HG02763 (cell line): ENCODE data around the gene KLHL12.
"Not testable (repeated sequence)": the region's sequence is repeated elsewhere in the genome, so short reads cannot be mapped to it uniquely, and the experiment has no call there.

Experiments
- ATAC-seq: cut with Tn5 transposase; IDR thresholded peaks from one replicate; pipeline ENCODE4 v1.9.1; 2021; ENCODE audit warnings: mild to moderate bottlenecking, moderate library complexity; ENCODE audit not compliant: unreplicated experiment

Gene KLHL12

DNA sequence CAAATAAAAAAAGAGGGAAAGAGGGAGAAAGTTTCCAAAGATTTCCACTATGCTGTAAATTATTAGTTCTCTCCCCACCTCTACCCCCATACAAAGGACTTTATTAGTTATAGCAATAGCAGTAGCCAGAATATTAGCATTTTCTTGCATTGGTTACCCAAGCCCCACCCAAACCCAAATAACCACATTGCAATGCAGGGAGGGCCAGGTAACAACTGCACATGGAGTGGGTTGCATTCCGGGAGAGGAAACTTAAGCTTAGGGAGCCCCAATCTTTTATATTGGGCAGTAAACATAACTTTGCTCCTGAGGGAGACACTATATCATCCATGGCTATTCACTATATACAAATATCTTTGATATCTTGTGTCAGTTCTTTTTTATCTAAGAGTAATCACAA lies 25.1 kb upstream of the KLHL12 start:
- no peak for ATAC-seq

DNA sequence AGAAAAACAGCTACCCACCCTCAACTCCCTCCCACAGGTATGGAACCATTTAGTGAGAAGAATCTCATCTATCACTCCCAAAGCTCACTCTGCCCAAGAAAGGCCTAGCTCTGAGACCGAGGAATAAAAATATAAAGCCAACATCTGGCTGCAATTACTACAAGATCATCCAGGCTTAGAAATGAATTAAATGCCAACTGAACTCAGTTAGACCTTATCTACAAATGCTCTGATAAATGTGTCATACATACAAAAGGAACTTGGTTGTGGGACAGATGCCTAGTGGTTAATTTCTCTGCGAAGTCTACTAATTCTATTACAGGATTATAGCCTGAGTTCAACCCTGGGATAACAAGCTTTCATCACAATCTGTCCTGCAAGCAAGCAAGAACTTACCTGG lies 24.4 kb upstream of the KLHL12 start:
- no peak for ATAC-seq

DNA sequence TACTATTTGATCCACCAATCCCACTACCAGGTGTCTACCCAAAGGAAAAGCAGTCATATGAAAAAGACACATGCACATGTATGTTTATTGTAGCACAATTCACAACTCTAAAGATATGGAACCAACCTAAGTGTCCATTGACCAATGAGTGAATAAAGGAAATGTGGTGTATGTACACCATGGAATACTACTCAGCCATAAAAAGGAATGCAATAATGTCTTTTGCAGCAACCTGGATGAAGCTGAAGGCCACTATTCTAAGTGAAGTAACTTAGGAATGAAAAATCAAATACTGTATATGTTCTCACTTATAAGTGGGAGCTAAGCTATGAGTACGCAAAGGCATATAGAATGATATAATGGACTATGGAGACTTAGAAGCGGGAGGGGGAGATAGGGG lies 18.4 kb upstream of the KLHL12 start:
- ATAC-seq, result no peak

DNA sequence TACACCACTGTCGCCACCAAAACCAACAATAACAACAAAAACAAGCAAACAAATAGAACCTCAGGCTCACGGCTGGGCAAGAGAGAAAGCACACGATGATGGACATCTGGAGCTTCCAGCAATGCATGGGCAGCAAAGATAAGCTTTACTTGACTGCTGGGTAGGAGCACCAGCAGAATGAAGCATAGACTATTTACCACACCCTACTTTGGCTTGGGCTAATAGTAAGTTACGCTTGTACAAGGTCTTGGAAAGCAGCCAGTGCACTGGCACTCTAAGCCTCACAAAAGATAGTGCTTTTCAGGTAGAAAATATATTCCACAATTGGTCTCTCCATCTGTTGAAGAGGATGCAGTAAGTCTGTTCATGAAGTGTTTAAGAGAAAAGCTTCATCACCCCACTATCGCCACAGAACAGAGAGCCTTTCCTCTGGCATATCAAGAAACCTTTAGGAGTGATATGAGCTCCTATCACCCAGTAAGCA lies 17.4 kb upstream of the KLHL12 start:
- no peak for ATAC-seq

DNA sequence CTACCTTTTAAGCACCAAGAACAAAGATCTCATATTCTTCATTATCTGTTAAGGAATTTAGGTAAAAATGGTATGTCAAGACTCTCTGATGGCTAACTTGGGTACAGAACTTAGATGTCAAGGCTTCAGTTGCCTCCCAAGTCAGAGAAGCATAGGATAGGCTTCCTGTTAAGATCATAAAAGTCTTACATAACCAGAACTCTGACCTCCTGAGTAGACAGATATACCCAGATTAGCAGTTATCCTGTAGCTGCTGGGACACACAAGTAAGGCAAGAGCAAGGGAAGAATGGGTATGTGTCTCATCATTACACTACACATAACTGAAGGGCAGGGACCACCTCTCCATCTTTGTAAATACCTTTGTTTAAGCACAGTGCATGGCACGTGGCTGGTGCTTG lies 15.4 kb upstream of the KLHL12 start:
- no peak for ATAC-seq

DNA sequence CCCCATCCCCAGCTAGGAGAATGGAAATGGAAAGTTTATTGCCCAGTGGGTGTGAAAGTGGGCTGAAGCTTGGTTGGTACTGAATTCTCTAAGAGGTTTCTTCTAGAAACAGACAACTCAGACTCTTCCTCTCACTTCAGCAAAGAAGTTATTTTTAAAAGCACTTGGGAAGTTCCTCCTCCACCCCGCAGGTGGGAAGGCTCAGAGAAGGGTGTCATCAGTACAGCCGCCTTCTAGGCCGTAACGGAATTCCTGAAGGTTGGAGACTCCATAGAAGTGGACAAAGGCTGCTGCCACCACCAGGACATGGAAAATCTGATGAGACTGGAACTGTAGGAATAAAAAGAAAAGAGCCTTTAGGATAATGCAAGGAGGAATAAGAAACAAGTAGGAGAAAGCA lies 14.3 kb upstream of the KLHL12 start:
- no peak for ATAC-seq

DNA sequence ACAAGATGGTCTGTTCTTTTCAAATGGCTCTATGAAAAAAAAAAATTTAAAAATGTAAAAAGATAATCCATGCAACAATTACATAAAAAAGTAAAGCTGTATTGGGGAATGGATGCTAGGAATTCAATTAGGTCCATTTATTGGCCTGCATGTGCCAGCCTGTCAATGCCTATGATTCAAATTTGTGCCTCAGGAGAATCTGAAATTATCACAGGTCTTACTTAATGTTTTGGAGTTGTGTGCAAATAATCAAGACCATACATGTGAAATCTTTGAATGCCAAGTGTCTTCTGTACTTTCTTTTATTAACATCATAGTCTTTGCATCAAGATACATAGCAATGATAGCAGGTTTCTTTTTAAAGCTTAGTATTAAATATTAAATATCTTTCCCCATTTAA lies 13.5 kb upstream of the KLHL12 start:
- ATAC-seq, result no peak

DNA sequence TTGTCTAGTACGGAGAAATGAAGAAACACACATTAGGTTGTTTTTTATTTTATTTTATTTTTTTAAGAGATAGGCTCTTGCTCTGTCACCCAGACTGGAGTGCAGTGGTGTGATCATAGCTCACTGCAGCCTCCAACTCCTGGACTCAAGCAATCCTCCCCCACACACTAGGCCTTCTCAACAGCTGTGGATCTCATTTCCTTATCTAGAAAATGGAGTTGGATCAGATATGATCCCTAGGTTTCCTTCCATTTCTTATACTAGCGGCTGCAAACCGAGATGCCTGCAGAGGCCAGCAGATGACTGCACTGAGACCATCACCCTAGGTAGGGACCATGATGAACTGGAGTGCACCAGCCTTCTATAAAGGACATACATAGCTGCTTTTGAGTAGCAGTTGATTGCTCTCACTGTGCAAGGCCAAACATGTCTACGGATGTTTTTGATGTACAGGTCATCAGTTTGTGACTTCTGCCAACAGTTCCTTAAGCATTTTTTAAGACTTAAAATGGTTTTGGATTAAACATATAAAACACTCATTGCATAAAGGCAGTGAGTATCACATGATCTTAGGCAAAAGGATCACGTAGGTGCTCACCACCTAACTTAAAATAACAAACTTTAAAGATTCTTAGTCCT lies 11.4 kb upstream of the KLHL12 start:
- ATAC-seq, result no peak

DNA sequence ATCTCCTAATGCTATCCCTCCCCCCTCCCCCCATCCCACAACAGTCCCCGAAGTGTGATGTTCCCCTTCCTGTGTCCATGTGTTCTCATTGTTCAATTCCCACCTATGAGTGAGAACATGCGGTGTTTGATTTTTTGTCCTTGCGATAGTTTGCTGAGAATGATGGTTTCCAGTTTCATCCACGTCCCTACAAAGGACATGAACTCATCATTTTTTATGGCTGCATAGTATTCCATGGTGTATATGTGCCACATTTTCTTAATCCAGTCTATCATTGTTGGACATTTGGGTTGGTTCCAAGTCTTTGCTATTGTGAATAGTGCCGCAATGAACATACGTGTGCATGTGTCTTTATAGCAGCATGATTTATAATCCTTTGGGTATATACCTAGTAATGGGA lies 9.4 kb upstream of the KLHL12 start:
- ATAC-seq, result not testable (repeated sequence)

DNA sequence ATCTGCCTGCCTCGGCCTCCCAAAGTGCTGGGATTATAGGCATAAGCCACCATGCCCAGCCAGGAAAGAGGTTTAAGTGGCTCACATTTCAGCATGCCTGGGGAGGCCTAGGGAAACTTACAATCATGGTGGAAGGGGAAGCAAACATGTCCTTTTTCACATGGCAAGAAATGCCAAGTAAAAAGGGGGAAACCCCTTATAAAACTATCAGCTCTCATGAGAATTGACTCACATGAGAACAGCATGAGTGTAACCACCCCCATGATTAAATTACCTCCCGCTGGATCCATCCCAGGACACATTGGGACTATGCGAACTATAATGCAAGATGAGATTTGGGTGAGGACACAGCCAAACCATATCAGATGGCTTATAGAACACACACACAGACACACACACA lies 8.8 kb upstream of the KLHL12 start:
- ATAC-seq, result no peak

DNA sequence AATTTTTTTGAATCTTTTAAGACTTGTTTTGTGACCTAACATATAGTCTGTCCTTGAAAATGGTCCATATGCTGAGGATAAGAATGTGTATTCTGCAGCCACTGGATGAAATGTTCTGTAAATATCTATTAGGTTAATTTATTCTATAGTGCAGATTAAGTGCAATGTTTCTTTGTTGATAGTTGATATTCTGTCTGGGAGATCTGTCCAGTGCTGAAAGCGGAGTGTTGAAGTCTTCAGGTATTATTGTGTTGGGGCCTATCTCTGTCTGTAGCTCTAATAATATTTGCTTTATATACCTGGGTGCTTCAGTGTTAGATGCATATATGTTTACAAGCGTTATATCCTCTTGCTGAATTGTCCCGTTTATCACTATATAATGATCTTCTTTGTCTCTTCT lies 7.7 kb upstream of the KLHL12 start:
- ATAC-seq, result no peak

DNA sequence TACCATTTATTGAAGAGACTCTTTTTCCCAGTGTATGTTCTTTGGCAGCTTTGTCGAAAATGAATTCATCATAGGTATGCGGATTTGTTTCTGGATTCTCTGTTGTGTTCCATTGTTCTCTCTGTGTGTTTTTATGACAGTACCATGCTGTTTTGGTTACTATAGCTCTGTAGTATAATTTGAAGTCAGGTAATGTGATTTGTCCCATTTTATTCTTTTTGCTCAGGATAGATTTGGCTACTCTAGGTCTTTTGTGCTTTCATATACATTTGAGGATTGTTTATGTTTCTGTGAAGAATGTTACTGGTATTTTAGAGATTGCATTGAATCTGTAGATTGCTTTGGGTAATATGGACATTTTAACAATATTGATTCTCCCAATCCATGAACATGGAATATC lies 5.4 kb upstream of the KLHL12 start:
- no peak for ATAC-seq

DNA sequence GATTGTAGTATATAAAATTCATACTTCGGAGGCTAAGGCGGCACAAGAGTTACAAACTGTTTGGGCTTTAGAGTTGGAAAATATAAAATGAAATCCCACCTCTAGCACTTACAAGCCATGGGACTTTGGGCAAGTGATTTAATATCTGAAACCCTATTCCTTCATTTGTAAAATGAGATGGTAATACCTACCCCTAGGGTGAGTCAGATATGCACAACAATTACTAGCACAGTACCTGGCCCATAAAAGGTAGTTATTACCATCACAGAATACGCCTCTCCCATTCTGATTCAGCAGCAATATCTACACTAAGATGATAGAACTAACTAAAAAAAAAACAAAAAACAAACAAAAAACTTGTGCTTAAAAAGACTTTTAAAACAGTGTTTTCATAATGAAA lies 3.5 kb downstream of the KLHL12 start:
- ATAC-seq, result no peak

DNA sequence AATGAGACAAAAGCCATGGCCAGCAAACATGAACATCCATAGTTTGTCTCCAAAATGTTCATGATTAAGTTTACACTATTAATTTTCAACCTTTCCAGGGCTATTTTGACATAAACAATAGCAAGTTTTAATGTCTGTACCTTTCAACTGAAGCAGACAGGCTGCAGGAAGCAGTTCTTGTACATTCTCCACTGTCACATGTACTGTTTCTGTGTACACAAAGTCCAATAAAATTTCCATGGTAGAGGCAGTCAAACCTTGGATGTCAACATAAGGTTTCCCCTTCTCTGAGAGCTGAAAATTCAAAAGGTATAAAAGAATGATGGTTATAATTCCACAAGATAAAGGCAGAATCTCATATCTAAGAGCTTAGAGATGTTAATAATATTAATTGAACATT lies 7.4 kb downstream of the KLHL12 start:
- ATAC-seq, result no peak

DNA sequence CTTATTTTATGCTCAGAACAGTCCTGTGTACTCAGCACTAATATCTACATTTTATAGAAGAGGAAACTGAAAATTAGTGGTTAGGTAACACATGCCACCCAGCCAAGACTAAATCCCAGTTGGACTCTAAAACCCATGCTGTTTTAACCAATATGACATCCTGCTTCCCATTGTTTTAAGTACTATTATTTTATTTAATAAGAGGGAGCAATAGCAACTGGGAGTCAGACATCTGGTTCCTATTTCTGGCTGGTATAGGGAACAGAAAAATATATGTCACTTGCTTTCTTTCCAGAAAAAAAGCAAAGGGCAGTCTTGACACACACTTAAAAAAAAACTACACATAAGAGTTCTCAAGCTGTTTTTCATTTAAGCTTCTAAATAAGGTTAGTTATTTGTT lies 11.9 kb downstream of the KLHL12 start:
- ATAC-seq, result no peak

DNA sequence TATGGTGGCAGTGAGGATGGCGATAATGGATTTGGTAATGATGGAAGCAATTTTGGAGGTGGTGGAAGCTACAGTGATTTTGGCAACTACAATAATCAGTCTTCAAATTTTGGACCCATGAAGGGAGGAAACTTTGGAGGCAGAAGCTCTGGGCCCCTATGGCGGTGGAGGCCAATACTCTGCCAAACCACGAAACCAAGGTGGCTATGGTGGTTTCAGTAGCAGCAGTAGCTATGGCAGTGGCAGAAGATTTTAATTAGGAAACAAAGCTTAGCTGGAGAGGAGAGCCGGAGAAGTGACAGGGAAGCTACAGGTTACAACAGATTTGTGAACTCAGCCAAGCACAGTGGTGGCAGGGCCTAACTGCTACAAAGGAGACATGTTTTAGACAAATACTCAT lies 14.6 kb downstream of the KLHL12 start:
- ATAC-seq, result not testable (repeated sequence)

DNA sequence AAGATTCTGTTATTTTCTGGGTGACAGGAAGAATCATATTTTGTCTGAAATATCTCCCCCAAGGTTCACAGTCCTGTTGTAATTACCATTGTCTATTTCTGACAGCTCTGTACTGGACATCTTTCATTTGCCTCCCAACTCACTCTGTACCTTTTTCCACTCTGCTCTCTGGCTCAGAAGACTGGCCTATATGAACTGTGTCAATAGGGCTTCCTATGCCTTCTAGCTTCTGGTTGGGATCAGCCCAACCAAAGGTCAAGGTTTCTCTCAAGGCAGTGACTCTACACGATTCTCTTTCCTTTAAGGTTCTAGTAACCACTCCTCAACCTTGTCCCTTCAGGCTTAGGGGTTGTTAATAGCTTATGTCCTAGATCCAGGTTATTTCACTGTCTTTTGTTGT lies 17.5 kb downstream of the KLHL12 start:
- no peak for ATAC-seq

DNA sequence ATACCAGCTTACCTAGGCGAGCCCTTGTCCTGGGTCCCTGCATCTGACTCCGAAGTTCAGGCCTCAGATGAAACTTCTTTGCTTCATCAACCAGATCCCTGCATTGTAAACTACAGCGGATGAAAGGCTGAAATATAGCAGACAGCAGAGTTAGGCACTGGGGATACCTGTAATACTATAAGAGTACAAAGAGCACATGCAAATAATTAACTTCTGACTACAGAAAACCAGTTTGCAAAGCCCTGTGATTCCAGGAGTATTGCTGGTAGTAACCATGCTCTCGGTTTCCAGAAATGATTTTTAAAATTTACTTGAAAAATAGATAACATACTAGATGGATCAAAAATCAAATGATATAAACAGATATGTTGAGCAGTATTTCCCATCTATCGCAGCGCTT lies 18.0 kb downstream of the KLHL12 start:
- ATAC-seq, result no peak

DNA sequence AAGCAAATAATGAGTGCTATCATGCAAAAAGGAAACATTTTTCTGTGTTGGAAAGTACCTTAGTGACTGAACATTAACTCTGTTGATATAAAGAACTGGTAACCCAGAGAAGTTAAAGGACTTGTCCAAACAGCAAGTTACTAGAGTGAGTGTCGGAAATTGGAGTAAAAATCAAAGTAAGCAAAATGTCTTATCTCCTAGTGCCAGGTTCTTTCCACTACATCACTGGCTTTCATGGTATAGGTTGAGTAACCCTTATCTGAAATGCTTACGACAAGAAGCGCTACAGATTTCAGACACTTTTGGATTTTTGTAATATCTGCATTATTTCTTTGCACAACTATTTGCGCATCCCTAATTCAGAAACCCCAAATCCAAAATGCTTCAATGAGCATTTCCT lies 21.7 kb downstream of the KLHL12 start:
- ATAC-seq, result no peak

DNA sequence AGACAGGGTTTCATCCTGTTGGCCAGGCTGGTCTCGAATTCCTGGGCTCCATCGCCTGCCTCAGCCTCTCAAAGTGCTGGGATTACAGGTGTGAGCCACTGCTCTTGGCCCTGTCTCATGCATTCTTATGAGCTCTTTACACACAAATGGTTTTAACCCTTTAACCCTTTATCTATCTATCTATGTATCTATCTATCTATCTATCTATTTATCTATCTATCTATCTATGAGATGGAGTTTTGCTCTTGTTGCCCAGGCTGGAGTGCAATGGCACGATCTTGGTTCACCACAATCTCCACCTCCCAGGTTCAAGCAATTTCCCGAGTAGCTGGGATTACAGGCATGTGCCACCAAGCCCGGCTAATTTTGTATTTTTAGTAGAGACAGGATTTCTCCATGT lies 23.2 kb downstream of the KLHL12 start:
- ATAC-seq, result not testable (repeated sequence)

DNA sequence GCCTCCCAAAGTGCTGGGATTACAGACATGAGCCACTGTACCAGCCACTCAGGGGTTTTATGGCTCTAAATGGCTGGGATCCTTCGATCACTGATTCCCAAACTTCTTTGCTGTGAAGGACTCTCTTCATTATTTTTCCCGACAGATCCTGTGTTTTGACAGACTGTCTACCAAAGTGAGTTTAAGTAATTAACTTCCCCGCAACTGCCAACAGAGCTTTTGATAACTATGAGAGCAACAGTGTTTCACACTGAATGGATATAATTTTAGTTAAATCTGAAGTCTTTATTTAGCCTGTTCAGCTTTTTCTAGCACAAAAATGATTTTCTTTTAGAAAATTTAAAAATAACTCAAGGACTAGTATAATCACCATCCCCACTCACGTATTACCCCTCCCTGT lies 25.5 kb downstream of the KLHL12 start:
- no peak for ATAC-seq

DNA sequence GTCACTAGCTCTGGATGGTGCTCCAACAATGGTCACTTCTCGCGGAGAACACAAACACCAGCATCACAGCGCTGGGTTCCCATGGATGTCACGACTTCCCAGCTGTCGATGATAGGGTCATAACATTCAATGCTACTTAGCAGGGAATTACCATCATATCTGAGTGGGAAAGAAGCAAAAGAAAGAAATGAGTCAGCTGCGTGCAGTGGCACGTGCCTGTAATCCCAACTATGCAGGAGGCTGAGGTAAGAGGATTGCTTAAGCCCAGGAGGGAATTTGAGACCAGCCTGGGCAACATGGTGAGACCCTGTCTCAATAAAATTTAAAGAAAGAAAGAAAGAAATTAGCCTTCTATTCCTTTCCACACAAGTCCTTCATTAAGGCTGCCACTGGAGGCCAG lies 34.5 kb downstream of the KLHL12 start:
- no peak for ATAC-seq

DNA sequence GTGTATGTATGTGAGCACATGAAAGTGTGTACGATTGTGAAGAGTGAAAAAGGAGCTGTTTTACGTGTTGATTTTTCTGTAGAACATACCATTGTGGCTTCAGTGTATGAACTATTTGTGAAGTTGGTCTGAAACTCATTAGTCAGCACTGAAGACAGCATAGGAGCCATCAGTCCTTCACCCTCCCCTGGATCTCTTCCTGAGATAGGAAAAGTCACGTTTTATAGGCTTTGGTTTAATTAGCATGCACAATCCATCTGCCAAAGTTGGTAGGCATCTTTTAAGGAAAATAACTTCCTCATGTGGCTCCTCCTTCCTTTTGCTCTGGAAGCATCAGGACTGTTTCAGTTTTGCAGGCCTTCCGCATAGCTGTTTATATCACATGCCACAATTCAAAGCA lies 36.6 kb downstream of the KLHL12 start:
- no peak for ATAC-seq
